NCI-H1436 treated with DMSO at 0.1 percent for 48 hours (cell line): ENCODE data around the gene ARHGAP40.

ENCODE experiments used
- DNase-seq: peaks from one replicate; lab custom pipeline; 2025; lab: John Stamatoyannopoulos, UW

Gene ARHGAP40

DNA sequence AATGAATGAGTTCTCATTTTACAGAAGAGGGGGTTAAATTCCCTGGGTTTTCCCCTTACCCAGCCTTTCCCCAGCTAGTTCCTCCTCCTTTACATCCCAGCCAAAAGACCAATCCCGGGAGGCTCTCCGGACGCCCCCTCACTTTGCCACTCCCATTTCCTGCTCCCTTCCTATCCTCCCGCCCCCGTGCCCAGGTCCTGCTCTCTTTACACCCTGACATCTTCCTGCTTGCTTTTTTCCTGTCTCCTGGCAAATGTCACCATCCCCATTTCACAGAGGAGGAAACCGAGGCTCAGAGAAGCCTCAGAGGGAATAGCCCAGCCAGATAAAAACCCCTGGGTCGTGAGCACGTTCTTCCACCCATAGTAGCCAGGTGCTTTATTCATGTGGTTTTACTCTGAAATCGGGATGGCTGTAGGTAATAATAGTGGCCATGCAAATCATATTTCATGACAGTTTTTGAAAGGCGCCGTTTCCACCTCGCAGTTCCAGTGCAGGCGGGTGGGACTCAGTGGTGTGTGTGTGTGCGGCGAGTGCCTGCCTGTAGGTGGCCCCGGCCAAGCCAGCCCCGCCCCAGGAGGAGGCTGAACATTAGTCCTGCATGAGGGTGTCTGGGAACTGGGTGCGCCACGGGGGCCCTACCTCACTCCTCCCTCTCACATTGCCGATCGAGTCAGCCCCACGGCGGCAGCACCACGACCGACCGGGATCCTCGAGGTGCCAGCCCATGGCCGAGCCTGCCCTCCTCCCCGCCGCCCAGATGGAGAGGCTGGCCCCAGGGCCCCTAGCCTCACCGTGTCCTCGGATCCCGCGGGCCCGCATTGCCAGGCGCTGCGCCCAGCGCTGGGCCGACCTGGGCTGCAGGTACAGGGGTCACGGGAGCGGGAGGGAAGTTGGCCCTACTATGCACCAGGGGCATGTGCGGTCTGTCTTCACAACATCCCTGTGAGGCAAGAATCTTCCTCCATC is at the start of gene ARHGAP40:
Gene ARHGAP40 (plus strand): TSS at position 594 of the 969 bp plus-strand sequence.
- DNase-seq: no peak

DNA sequence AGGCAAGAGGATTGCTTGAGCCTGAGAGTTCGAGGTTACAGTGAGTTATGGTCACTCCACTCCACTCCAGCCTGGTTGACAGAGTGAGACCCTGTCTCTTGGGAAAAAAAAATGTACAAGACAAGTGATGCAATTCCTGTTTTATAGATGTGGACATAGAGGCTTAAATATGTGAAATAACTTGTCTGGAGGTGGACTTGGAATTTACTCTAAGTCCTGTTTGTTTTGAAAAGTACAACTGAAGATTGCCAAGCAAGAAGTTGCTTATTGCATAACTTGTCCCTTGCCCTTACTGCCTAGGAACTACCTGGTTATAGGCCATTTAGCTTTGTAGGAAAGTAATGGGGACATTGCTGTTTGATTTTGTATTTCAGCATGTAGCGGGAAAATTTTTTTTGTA is 46.6 kb upstream of the ARHGAP40 start:
- DNase-seq: no peak

DNA sequence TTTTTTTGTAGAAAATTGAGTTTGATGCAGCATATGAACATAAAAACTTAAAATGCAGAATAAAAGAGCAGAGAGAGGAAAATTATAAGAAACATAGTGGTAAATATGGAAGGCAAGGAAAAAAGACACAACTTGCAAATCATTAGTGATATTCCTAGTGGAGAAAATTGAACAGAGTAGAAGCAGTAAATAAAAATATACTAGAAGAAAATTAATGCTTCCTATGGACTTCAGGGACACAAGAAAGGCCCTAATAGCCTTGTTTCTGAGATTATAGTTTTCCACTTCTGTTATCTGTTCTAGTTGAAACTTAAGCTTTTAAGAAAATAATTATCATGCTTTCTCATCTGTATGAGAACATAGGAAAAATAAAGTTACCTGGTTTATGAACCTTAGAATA is 46.2 kb upstream of the ARHGAP40 start:
- no peak for DNase-seq

DNA sequence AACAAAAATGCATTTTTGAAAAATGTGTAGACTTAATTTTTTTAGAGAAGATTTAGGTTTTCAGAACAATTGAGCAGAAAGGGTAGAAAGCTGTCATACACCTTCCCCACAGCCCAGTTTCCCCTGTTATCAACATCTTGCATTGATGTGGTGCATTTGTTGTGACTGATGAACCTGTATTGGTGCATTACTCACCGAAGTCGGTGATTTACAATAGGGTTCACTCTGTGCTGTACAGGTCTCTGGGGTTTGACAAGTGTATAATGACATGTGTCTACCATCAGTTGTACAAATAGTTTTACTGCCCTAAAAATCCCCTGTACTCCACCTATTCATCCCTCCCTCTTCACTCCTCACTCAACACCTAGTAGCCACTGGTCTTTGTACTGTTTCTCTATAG is 44.4 kb upstream of the ARHGAP40 start:
- no peak for DNase-seq

DNA sequence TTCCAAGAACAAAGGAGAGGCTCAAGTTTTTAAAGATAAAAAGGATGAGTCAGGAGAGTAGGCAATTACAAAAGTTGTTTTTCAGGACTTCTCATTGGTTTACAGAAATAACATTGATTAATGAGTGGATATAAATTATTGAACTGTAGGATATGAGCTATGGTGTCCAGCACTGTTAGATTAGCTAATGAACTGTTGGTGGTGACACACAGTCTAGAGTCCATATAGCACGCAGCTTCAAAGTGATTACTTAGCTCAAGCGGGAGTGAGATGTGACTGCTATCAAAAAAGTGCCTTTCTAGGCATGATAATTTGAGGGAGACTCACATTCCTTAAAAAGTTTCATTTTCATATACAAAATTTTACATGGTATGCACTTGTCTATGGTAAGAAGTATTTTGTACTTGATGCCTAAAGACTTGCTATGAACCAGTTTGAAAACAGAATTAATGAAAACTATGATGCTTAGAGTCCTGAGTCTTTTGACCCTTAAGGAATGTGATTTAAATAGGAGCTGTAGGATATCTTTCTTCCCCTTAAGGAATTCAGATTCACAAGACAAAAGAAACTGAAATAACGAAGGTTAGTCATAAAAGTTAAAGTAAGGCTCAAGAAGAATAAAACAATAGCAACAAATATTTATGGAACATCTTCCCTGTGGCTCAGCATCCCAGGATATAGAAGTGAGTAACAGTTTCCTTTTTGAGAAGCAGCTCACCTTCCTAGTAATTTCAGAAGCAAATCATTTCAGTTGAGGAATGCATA is 42.8 kb upstream of the ARHGAP40 start:
- no peak for DNase-seq

DNA sequence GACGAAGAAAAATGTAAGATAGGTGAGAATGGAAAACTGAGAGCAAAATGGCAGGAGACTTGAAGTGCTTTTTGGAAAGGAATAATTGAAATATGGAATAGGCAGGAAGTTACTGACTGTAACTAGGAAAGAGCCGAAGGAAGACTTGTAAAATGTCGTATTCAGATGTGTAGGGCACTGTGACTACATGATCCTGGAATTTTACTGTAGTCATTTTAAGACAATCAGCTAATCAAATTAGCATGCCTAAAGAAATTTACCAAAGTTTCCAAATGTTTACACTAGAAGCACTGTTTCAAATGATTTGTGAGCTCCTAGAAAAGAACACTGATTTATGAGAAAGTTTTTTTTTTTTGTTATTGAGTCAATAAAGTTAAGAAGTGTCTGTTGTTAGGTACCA is 41.8 kb upstream of the ARHGAP40 start:
- no peak for DNase-seq

DNA sequence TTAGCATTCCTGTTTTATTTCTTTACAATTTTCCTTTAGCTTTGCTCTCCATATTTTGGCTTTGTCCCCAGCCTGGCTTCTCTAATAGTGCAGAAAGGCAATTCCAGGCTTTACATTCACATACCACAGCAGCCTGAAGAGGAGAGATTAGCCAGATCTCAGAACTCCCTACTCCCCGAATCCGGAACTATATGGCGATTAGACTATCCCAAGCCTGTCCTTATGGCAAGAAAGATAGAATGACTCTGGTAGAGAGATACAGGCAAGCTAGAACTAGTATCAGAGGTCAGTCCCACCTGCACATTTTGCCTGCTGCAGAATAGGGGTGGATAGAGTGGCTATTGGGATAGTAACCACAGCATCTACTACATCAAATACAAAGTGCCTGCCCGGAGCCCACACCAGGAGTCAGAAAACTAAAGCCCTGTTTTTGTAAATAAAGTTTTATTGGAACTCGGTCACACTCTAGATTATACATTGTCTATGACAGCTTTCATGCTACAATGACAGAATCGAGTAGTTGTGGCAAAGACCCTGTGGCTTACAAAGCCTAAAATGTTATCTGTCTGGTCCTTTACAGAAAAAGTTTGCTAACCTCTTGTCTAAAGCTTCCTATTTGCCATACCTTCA is 37.7 kb upstream of the ARHGAP40 start:
- no peak for DNase-seq

DNA sequence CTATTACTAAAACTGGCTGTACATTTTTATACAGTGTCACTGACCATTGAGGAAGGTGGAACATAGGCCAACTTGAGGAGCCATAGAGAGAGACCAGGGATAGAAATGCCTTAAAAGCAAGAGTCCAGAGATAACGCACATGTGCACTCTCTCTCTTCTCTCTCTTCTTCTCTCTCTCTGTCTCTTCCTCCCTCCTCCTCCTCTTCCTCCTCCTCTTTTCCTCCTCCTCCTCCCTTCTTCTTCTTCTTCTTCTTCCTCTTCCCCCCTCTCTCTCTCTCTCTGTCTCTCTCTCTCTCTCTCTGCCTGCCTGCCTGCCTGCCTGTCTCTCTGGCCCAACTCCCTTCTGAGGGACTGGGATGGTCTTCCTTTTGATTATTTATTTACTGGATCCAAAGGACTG is 36.9 kb upstream of the ARHGAP40 start:
- DNase-seq: no peak

DNA sequence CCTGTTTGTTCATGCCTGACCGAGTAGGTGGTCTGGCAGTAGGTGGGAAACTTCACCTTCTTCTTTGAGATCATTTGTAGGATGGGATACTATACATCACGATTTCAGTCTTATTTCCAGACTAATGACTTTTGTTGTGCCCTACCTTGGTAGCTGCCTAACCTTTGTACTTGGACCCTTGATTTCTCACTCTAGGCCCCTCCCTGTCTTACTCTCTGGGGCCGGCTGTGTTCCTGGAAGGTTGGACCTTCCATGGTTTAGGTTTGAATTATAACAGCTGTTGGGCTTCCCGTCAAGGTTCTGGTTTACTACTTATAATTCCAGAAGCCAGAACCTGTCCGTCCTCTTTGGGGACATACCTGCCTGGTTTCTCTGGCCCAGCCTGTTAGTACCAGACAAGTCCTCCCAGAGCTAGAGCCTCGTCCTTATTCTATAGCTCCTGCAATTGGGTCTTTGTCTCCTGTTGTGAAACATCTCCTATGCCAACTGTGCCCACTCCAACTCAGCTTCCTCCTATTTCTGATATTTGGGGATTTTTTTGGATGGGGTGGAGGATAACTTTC is 35.5 kb upstream of the ARHGAP40 start:
- DNase-seq: no peak

DNA sequence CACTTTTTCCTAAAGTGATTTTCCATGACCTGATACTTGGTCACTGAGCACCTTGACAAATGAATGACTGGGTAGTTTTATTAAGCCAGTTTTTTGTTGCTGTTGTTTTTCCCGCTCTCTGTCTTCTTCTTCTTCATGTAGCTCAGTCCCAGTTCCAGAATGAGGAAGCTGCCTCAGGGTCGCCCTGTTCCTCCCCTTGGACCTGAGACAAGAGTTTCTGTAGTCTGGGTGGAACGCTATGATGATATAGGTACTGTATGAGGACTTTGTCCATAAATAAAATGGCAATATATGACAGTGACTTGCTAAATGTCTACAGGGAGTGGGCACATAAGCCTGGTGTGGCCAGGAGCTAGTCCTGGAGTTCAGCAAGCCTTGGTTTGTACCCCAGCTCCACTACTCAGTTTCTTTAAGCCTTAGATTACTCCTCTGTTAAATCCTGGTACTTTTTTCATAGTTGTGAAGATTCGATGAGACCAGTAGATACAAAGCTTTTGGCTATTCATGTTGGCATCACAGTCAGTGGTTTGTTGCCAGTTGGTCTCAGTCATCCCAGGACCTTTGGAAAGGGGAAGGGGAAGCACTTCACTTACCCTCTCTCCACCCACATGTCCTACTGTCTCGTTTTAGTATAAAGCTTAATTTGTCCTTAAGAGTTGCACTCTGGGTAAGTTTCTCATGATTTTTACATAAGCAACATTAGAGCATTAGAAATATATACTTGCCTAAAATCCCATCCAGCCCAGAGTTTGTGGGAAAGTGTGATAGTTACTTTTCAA is 31.7 kb upstream of the ARHGAP40 start:
- DNase-seq: no peak

DNA sequence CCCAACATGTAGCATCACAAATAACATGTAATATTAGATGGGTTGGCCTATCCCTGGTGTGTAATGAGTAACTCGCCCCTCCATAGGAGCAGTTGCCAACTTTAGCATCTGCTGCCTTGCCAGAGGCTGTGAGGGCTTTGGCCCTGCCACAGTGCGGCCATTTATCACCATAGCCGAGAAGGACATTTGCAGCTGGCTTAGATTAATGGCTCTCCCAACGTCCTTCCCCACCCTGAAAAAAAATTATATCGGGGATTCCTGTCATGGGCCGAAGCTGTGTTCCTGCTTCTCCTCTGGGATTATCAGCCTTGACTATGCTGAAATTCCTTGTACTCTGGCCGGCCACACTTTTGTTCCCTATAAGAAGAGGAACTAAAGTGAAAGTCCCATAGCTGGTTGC is 28.2 kb upstream of the ARHGAP40 start:
- DNase-seq: no peak

DNA sequence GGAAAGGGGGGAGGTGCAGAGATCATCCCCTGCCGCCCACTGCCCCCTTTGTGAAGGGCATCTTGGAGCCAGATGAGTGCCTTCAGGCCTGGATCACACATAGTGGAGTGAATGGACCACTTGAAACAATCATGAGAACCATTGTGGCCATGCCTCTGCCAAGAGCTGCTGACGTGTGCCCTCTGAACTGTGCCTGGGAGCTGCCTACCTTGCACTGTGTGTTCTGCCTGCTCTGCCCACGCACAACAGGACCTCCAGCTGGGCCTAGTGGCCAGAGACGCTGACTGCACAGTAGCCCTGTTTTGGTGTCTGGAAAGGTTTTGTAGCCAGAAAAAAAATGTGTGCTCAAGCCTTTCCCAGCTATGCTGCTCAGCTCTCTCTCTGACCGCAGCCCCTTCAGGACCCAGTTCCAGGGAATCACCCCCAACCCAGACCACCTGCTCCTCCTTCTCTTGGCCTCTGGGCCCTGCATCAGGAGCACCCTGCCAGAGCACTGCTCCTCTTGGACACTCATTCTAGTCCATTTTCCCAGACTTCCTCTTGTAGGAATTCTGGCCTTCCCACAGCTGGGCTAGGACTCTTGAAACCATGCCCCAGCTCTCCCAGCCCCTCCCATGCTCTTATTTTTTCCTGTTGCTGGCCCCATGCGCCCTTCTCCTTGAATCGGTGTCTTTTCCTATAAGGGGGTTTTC is 22.2 kb upstream of the ARHGAP40 start:
- no peak for DNase-seq

DNA sequence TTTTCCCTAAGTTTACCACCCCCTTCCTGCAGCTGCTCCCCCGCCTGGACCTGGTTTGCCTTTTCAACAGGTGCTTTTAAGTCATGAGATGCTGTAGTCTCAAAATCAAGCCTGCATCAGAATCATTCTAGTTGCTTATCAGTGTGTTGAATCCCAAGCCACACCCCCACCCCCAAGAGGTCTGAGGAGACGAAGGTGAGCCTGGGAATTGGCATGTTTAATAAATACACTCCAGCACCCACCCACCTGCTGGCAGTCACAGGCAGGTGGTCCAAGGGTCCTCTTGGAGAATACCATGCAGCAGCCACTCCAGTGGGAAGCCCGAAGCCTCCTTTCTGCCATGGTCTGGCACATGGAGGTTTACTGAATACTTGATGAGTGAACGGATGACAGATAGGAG is 21.7 kb upstream of the ARHGAP40 start:
- no peak for DNase-seq

DNA sequence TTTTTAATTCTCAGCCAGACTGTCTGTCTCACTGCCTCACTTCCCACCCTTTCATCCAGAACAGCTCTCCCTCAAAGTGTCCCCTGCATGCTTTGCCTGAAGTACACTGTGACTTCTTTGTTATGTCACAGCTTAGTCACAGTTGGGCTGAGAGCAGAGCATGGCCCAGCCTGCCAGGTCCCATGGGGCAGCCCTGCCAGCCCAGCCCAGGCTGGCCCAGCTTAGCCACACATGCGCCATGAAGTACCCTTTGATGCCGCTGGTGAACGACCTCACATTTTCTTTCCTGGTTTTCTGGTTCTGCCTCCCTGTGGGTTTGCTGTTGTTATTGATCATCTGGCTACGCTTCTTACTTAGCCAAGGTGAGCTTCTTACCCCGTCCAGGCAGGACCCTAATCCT is 20.6 kb upstream of the ARHGAP40 start, which contains the start of gene ADIG:
Gene ADIG (plus strand): TSS at position 185 of the 400 bp plus-strand sequence. CDS start 54 bp downstream, at position 239.
- DNase-seq: peak; percentile 9

DNA sequence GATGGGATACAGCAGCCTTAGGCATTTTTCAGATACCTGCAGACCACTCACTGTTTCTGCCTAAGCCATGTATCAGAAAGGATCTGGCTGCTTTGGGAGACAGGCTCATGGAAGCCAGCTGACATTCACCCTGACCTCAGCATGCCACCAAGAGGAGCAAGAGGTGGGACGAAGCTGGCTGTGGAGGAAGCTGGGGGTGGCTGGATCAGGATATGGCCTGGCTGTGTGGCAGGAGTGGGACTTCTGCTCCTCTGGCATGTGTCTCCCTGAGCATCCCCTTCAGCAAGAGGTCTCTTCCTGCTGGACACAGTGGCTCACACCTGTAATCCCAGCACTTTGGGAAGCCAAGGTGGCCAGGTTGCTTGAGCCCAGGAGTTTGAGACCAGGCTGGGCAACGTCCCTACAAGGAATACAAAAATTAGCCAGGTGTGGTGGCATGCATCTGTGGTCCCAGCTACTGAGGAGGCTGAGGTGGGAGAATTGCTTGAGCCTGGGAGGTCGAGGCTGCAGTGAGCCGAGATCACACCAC is 19.7 kb upstream of the ARHGAP40 start:
- DNase-seq: no peak

DNA sequence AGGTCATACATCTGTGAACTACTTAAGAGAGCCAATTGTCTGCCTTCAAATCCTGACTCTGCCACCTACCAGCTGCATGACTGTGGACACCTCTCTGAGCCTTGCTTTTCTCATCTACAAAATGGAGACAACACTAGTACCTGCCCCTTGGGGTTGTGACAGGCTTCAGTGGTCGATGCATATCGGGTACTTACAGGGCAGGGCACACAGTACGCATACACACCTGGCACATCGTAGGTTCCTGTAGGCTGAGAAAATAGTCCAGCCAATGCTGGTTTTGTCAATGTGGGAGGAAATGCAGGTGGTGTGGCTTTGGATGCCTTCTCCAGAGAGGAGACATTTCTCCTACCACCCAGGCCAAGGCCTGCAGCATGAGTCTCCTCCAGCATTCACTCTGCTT is 18.3 kb upstream of the ARHGAP40 start:
- DNase-seq: no peak

DNA sequence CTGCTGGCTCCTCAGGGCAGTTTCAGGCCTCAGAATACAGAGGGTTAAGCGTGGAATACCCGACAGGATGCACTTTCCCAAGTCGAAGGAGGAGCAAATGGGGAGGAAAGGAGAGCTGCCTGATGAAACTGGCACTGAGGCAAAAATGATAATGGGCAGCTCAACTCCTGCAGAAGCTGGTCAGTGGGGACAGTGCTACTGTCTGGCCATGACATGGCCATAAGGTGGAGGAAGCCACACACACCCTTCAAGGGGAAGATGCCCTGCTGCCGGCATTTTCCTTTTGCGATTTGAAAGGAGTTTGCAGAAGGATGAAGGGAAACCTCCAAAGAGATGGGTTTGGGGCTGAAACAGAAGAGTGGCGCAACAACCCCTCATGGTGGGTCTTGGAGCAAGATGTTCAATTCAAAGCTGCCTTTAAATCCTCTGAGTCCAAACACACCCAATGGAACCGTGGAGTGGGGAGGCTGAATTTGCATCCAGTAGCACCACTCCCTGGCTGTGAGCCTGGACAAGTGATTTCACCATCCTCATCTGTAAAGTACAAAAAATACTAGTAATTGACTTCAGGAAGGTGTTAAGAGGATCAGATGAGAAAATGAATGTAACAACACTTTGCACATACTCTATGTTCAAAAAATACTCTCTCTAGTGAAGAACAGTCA is 17.4 kb upstream of the ARHGAP40 start:
- DNase-seq: no peak

DNA sequence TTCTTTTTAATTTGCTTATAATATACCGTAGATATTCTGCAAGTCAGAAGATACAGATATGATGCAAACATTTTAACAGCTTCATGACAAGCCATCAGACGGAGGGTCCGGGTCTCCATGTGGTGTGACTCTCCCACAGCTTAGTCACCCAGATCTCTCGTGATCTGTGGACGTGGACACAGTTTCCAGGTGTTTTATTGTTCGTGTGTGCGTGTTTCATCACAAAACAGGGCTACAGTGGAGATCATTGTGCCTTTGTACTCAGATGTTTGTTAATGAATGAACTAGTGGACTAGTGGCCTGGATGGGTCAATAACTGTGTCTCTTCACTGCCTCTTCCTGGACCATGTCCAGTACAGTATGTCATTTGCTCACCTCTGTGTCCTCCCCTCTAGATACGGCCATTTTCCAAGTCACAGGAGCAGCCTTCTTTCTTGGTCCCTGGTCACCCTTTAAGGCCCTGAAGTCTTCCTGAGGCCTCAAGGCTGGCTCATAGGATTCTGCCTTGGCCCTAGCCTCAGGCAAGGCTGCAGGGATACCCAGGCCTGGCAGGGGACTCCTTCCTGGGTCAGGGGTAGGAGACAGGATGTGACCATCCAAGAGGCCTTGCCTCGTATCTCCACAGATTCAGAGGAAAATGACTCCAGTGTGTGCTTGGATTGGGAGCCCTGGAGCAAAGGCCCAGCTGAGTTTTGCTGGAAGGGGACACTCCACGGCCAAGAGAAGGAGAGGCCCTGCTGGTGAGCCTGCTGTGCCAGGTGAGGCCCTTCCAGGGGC is 16.0 kb upstream of the ARHGAP40 start:
- DNase-seq: no peak

DNA sequence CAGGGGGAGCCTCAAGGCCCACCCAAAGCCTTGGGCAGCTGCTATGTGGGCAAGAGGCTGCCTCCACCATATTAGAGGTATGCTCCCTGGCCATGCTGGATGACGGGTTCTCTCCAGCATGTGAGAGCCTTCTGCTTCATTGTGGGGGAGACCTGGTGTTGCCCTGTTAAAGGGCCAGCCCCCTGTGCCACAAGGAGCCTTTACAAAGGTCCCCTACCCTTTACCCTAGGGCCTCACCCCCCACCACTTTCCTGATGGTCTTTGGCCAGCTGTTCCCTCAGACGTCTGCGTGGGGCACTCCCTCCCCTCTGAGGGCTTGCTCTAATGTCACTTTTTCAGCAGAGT is 15.5 kb upstream of the ARHGAP40 start:
- no peak for DNase-seq
